GM12878 (cell line): ENCODE measurements around the gene GFOD2. TPM values are rescaled to one million over a fixed set of nuclear protein-coding genes. Genes with fewer than 3 reads are reported as not detected.
A peak's percentile ranks its signal among the peaks of the same experiment; 100 is the strongest.

ENCODE experiments used
- ATAC-seq: fragments of 200-7000 bp; cut with Tn5 transposase; 3 replicates; pipeline ENCODE4 v1.9.1; 2020; ENCODE audit warnings: mild to moderate bottlenecking, moderate library complexity
- BruUV-seq: library from RNA; stranded (reverse); fragments of 400-500 nt; replicated peaks from 2 replicates; lab custom pipeline; 2021; lab: Mats Ljungman, UMichigan
- CTCF ChIA-PET: fragments of 300-600 bp; sonication (Branson Sonifier 250); formaldehyde crosslinking; extraction: SDS; loops from one replicate; lab custom pipeline; 2021; ENCODE audit warnings: inconsistent platforms; lab: Yijun Ruan, JAX
- POLR2A ChIA-PET: fragments of 350-600 bp; formaldehyde crosslinking; extraction: SDS; loops from one replicate; lab custom pipeline; 2021; ENCODE audit warnings: inconsistent platforms; lab: Charles Lee
- RAD21 ChIA-PET: fragments of 300-600 bp; sonication (Branson Sonifier 250); formaldehyde crosslinking; loops from one replicate; lab custom pipeline; 2023; ENCODE audit warnings: antibody characterized with exemption; ENCODE audit not compliant: unreplicated experiment; lab: Charles Lee
- SMC1A ChIA-PET: fragments of 300-600 bp; sonication (Branson Sonifier 250); formaldehyde crosslinking; loops from one replicate; lab custom pipeline; 2023; ENCODE audit not compliant: unreplicated experiment, uncharacterized antibody; lab: Charles Lee
- DNase-seq: peaks from one replicate; pipeline ENCODE4 v3.0.0-alpha.2; 2011; ENCODE audit warnings: low read depth, low spot score
- FAIRE-seq: peaks from 3 replicates; lab custom pipeline; 2011; peaks lifted over from hg19 to GRCh38; lab: Jason Lieb, UNC
- H2AFZ ChIP-seq: 2 replicates; pipeline ENCODE4 v1.6.0; 2011; ENCODE audit warnings: low read depth, low read length, control low read depth; ENCODE audit not compliant: control insufficient read depth
- H3K27ac ChIP-seq: 2 replicates; pipeline ENCODE4 v1.5.1; 2011; ENCODE audit warnings: control low read depth; ENCODE audit not compliant: control insufficient read depth, insufficient read depth
- H3K27me3 ChIP-seq, 2 experiments: replicated peaks in 1 of 2; 2 replicates each; pipeline versions ENCODE4 v1.6.0 to v1.6.1; 2011; ENCODE audit warnings: low read length in 1 of 2; ENCODE audit not compliant: control insufficient read depth in 2 of 2, insufficient read depth in 2 of 2
- H3K36me3 ChIP-seq, 2 experiments: 2 replicates each; pipeline ENCODE4 v1.5.1; 2011; ENCODE audit warnings: low read length in 1 of 2; ENCODE audit not compliant: control insufficient read depth in 2 of 2, insufficient read depth in 2 of 2
- H3K4me1 ChIP-seq: 2 replicates; pipeline ENCODE4 v1.6.1; 2011; ENCODE audit warnings: mild to moderate bottlenecking, low read length, moderate library complexity, mixed read lengths; ENCODE audit not compliant: control insufficient read depth, insufficient read depth
- H3K4me2 ChIP-seq: 2 replicates; pipeline ENCODE4 v1.6.0; 2011; ENCODE audit warnings: control low read depth; ENCODE audit not compliant: control insufficient read depth, insufficient read depth
- H3K4me3 ChIP-seq: fragments of 200-600 bp; sonication (generic); 2 replicates; pipeline ENCODE4 v1.5.1; 2016
- H3K79me2 ChIP-seq: 2 replicates; pipeline ENCODE4 v1.6.0; 2011; ENCODE audit warnings: low read length; ENCODE audit not compliant: control insufficient read depth, insufficient read depth
- H3K9ac ChIP-seq: 2 replicates; pipeline ENCODE4 v1.8.0; 2011; ENCODE audit warnings: low read length, control low read depth, mixed read lengths; ENCODE audit not compliant: control insufficient read depth, insufficient read depth
- H3K9me3 ChIP-seq: replicated peaks from 3 replicates; pipeline ENCODE4 v1.5.1; 2011; ENCODE audit warnings: mild to moderate bottlenecking, low read length; ENCODE audit not compliant: control insufficient read depth, insufficient read depth
- H4K20me1 ChIP-seq: 2 replicates; pipeline ENCODE4 v1.6.0; 2011; ENCODE audit not compliant: control insufficient read depth, insufficient read depth
- CTCF ChIP-seq, 3 experiments: IDR thresholded peaks in 2 of 3; conservative IDR thresholded peaks in 1 of 3; 2 replicates each; pipeline ENCODE4 v1.5.1; 2011; ENCODE audit warnings: low read depth in 3 of 3, low read length in 3 of 3, mild to moderate bottlenecking in 3 of 3, control low read depth in 2 of 3, moderate library complexity in 2 of 3, inconsistent platforms in 1 of 3, mixed read lengths in 1 of 3; ENCODE audit not compliant: control insufficient read depth in 2 of 3, insufficient read depth in 1 of 3; ENCODE audit errors: extremely low read depth in 1 of 3
- EGR1 ChIP-seq, 2 experiments: IDR thresholded peaks; 1 replicate in 1 of 2; 2 replicates in 1 of 2; pipeline ENCODE4 v1.6.1; 2011 to 2012; ENCODE audit warnings: low read depth in 2 of 2, low read length in 2 of 2, borderline replicate concordance in 1 of 2, mild to moderate bottlenecking in 1 of 2, moderate library complexity in 1 of 2
- RUNX3 ChIP-seq: IDR thresholded peaks from 2 replicates; pipeline ENCODE4 v1.6.1; 2012; ENCODE audit warnings: low read length, inconsistent platforms
- STAT1 ChIP-seq: fragments of 450-650 bp; conservative IDR thresholded peaks from 2 replicates; pipeline ENCODE4 v1.6.1; 2014; ENCODE audit warnings: antibody characterized with exemption, mild to moderate bottlenecking
- WGBS: methylation state at CpG from one replicate; pipeline ENCODE4 v1.1.6; 2016; ENCODE audit warnings: low lambda C conversion rate; ENCODE audit not compliant: insufficient replicate concordance, insufficient coverage; ENCODE audit errors: missing lambda C conversion rate; 5-methylcytosine and 5-hydroxymethylcytosine counted together
- in situ Hi-C: fragments of 300-500 bp; cut with MboI; formaldehyde crosslinking; loops from 9 replicates; pipeline ENCODE4 v1.14.3; 2018; ENCODE audit warnings: mixed read lengths
- intact Hi-C: fragments of 100-400 bp; cut with micrococcal nuclease; formaldehyde crosslinking; loops from one replicate; pipeline ENCODE4 v1.14.2; 2022; ENCODE audit not compliant: unreplicated experiment
- polyA plus RNA-seq, 11 experiments: library from polyadenylated mRNA; depleted of rRNA in 4 of 11; unstranded in 6 of 11; stranded (reverse) in 5 of 11; fragments of >200 nt; fragmentation: Nextera tagmentation in 4 of 11; fragmentation: Illumina TruSeq in 1 of 11; extraction: Ambion mirVana in 4 of 11; extraction: Trizol in 1 of 11; gene quantifications; 1 replicate in 1 of 11; 2 replicates in 10 of 11; pipeline versions ENCODE4 v1.2.1 to v1.2.3, GENCODE V29; 2011 to 2016; ENCODE audit warnings: inconsistent platforms in 2 of 11, missing spikeins in 2 of 11, low read depth in 1 of 11
- total RNA-seq, 4 experiments: library from RNA; depleted of rRNA in 3 of 4; stranded (reverse); fragments of >200 nt in 3 of 4; fragmentation: Illumina TruSeq in 1 of 4; extraction: Trizol in 1 of 4; gene quantifications; 2 replicates each; pipeline versions ENCODE4 v1.2.1 to v1.2.3, GENCODE V29; 2013 to 2021
- TF ChIP-seq, protein P1 (sequence below): IDR thresholded peaks from 2 replicates; pipeline ENCODE4 v1.6.1; 2012; ENCODE audit warnings: improper control_type of control experiment, low read depth, low read length; ENCODE audit not compliant: insufficient replicate concordance
- TF ChIP-seq, protein P2 (sequence below): IDR thresholded peaks from 2 replicates; pipeline ENCODE4 v1.6.1; 2011; ENCODE audit warnings: borderline replicate concordance, low read depth, mild to moderate bottlenecking, moderate library complexity, mixed read lengths, low read length; ENCODE audit not compliant: insufficient read depth; ENCODE audit errors: extremely low read length
- TF ChIP-seq, protein P3 (sequence below): fragments of 450-650 bp; formaldehyde crosslinking; IDR thresholded peaks from 2 replicates; pipeline ENCODE4 v1.5.0; 2022; ENCODE audit warnings: mild to moderate bottlenecking, missing genetic modification characterization

The GFOD2 gene
- total and polyA plus RNA-seq, 10 of the 15 experiments (the other 5 are each of a cell fraction or from before 2014, with no cell fraction given): 2.0 to 15.9 (median 12.0) TPM

GRCh38 chr16:67663877-67664222 lies 55.3 kb downstream of the GFOD2 start (continued):
- TF ChIP-seq, protein P1, sequence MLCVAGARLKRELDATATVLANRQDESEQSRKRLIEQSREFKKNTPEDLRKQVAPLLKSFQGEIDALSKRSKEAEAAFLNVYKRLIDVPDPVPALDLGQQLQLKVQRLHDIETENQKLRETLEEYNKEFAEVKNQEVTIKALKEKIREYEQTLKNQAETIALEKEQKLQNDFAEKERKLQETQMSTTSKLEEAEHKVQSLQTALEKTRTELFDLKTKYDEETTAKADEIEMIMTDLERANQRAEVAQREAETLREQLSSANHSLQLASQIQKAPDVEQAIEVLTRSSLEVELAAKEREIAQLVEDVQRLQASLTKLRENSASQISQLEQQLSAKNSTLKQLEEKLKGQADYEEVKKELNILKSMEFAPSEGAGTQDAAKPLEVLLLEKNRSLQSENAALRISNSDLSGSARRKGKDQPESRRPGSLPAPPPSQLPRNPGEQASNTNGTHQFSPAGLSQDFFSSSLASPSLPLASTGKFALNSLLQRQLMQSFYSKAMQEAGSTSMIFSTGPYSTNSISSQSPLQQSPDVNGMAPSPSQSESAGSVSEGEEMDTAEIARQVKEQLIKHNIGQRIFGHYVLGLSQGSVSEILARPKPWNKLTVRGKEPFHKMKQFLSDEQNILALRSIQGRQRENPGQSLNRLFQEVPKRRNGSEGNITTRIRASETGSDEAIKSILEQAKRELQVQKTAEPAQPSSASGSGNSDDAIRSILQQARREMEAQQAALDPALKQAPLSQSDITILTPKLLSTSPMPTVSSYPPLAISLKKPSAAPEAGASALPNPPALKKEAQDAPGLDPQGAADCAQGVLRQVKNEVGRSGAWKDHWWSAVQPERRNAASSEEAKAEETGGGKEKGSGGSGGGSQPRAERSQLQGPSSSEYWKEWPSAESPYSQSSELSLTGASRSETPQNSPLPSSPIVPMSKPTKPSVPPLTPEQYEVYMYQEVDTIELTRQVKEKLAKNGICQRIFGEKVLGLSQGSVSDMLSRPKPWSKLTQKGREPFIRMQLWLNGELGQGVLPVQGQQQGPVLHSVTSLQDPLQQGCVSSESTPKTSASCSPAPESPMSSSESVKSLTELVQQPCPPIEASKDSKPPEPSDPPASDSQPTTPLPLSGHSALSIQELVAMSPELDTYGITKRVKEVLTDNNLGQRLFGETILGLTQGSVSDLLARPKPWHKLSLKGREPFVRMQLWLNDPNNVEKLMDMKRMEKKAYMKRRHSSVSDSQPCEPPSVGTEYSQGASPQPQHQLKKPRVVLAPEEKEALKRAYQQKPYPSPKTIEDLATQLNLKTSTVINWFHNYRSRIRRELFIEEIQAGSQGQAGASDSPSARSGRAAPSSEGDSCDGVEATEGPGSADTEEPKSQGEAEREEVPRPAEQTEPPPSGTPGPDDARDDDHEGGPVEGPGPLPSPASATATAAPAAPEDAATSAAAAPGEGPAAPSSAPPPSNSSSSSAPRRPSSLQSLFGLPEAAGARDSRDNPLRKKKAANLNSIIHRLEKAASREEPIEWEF: no peak
- no peak for TF ChIP-seq RUNX3
- TF ChIP-seq, protein P2, sequence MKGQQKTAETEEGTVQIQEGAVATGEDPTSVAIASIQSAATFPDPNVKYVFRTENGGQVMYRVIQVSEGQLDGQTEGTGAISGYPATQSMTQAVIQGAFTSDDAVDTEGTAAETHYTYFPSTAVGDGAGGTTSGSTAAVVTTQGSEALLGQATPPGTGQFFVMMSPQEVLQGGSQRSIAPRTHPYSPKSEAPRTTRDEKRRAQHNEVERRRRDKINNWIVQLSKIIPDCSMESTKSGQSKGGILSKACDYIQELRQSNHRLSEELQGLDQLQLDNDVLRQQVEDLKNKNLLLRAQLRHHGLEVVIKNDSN: no peak

- intact Hi-C loops: loop anchor here (5.0 kb wide), 1 partner anchor 506 kb away; the partner anchor contains the start of genes FBXL8 and TRADD
- POLR2A ChIA-PET: interaction anchor here (0.5 to 1.1 kb wide), 5 partner anchors 19 to 155 kb away, joined by 3 to 6 read pairs (median 3); partner anchors contain the start of gene CARMIL2
- Histone ChIP-seq H3K4me1 (peaks cover 25% of the 10 kb centered on the region), H3K27me3 (no peaks in the 10 kb centered on the region), H2AFZ (no peak overlapping the region), H3K9ac (no peak overlapping the region), H3K4me3 (no peak overlapping the region), H3K79me2 (peaks cover 12% of the 10 kb centered on the region), H3K36me3 (peaks cover under 1 to 6% of the 10 kb centered on the region in 2 experiments; a peak in 3 of 4 replicates), H3K4me2 (no peak overlapping the region), H3K27ac (no peak overlapping the region), H4K20me1 (no peaks in the 10 kb centered on the region), H3K9me3 (no peaks in the 10 kb centered on the region)
- SMC1A ChIA-PET: interaction anchor here (1.0 to 1.4 kb wide), 2 partner anchors 19 to 153 kb away, joined by 3 read pairs; partner anchors contain the start of gene CARMIL2
- ATAC-seq (no peak), FAIRE-seq (no peak), DNase-seq (no peak)
- no TSS peak for BruUV-seq
- 69% methylated on average over 25 of the region's 25 CpGs for WGBS
- RAD21 ChIA-PET: interaction anchor here (0.9 to 1.0 kb wide), 2 partner anchors 9 to 142 kb away, joined by 3 to 4 read pairs; no protein-coding TSS in a partner anchor
- CTCF ChIA-PET: interaction anchor here (0.7 to 11.9 kb wide), 5 partner anchors 18 to 262 kb away, joined by 3 to 196 read pairs (median 5); partner anchors contain the start of gene CARMIL2
- in situ Hi-C loops: no loop called here
- TF ChIP-seq CTCF (IDR thresholded peaks at IDR 0.05 in 2 of 3, conservative IDR thresholded peaks at IDR 0.05 in 1 of 3; ENCODE audit: control insufficient read depth in 2 of 3, extremely low read depth in 1 of 3, insufficient read depth in 1 of 3, low read depth in 3 of 3, low read length in 3 of 3) (peak in 2 of 3 experiments; percentile 18 to 36; a peak in 1 of 6 replicates), STAT1 (no peak), EGR1 (IDR thresholded peaks at IDR 0.05; ENCODE audit: borderline replicate concordance in 1 of 2, low read depth in 2 of 2, low read length in 2 of 2) (0 out of 3 replicates have a peak, but pooled peaks of 1 of the 2 experiments have one; percentile 21)
- TF ChIP-seq, protein P3, sequence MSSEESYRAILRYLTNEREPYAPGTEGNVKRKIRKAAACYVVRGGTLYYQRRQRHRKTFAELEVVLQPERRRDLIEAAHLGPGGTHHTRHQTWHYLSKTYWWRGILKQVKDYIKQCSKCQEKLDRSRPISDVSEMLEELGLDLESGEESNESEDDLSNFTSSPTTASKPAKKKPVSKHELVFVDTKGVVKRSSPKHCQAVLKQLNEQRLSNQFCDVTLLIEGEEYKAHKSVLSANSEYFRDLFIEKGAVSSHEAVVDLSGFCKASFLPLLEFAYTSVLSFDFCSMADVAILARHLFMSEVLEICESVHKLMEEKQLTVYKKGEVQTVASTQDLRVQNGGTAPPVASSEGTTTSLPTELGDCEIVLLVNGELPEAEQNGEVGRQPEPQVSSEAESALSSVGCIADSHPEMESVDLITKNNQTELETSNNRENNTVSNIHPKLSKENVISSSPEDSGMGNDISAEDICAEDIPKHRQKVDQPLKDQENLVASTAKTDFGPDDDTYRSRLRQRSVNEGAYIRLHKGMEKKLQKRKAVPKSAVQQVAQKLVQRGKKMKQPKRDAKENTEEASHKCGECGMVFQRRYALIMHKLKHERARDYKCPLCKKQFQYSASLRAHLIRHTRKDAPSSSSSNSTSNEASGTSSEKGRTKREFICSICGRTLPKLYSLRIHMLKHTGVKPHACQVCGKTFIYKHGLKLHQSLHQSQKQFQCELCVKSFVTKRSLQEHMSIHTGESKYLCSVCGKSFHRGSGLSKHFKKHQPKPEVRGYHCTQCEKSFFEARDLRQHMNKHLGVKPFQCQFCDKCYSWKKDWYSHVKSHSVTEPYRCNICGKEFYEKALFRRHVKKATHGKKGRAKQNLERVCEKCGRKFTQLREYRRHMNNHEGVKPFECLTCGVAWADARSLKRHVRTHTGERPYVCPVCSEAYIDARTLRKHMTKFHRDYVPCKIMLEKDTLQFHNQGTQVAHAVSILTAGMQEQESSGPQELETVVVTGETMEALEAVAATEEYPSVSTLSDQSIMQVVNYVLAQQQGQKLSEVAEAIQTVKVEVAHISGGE (CRISPR knock-in tag): no peak
Observed at GRCh38 chr16:67663151-67663876, 55.8 kb downstream of the GFOD2 start.
